ENCODE measurements around the gene GEMIN2.
A peak's percentile ranks its signal among the peaks of the same experiment; 100 is the strongest.
"Not testable (repeated sequence)": the region's sequence is repeated elsewhere in the genome, so short reads cannot be mapped to it uniquely, and the experiment has no call there.

The GEMIN2 gene

DNA sequence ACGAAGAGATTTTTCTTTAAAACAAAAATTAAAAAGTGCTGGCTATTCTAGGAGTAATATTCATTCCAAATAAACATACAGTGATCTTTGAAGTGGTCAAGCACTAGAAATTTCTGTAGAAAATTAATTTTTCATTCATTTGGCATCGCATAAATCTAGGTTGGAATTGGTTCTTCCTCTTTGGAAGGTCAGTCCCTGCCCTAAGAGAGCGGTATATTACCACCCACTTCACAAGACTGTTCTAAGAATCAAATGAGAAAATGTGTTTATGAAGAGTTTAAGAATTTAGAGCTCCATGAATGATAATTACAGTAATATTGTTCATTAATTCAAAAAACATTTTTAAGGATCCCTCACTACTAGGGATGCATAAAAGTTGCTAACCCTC is 444 bp upstream of the GEMIN2 start:
- DNase-seq = no peak

DNA sequence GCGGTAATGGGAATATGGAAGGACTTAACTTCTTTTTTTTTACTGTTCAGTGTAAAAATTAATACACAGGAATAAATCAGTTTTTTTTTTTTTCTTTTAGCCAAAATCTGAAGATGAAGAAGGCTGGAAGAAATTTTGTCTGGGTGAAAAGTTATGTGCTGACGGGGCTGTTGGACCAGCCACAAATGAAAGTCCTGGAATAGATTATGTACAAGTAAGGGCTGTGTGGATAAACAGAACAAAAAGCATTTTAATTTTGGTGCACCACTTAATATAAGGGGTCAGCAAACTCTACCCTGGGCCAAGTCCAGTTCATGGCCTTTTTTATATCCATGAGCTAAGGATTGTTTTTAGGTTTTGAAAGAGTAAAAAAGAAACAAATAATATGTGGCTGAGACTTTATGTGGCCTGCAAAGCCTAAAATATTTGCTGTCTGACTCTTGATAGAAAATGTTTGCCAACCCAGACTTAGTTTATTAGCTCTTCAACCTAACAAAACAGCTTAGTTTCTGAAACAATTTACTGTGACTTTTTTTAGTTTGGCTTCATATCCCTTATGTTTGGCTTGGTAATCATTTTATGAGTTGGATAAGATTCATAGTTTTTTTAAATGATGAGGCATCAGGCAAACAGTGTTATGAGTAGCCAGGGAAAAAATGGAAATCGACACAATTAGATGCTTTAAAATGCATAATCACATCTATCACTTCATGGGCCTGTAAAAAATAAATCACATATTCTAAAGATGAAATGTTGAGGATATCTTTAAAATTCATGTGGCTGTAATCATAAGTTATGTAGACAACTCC is 8.4 kb downstream of the GEMIN2 start:
- no peak for DNase-seq

DNA sequence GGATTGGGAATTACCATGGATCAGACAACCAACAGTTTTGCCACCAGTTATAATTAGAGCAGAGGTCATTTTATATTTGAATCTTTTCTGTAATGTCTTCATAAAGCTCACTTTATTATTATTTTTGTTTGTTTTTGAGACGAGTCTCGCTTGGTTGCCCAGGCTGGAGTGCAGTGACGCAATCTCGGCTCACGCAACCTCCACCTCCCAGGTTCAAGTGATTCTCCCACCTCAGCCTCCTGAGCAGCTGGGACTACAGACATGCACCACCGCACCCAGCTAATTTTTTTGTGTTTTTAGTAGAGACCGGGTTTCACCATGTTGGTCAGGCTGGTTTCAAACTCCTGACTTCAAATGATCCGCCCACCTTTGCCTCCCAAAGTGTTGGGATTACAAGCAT is 23.7 kb downstream of the GEMIN2 start:
- DNase-seq = not testable (repeated sequence)

DNA sequence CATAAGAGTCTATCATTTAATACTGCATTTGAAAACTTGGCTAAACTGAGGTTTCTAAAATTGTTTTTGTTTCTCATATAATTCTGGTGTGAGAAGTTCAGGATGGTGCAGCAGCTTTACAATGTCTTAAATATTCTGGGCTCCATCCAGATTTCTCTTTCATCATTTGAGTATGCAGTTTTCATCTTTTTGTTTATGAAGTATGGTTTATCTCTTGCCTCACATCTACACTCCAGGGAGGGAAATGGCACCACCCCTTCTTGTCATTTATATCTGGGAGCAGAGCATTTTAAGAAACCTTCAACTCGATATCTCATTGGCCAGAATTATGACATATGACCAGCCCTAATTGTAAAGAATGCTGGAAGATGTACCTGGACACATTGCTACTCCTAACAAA is 24.3 kb downstream of the GEMIN2 start:
- DNase-seq = no peak

GRCh38 chr14:39140170-39140569 is 26.0 kb downstream of the GEMIN2 start:
- no peak for DNase-seq

GRCh38 chr14:39141623-39142022 is 27.5 kb downstream of the GEMIN2 start:
- not testable (repeated sequence) for DNase-seq

GRCh38 chr14:39143226-39143625 is 29.1 kb downstream of the GEMIN2 start:
- DNase-seq = not testable (repeated sequence)

DNA sequence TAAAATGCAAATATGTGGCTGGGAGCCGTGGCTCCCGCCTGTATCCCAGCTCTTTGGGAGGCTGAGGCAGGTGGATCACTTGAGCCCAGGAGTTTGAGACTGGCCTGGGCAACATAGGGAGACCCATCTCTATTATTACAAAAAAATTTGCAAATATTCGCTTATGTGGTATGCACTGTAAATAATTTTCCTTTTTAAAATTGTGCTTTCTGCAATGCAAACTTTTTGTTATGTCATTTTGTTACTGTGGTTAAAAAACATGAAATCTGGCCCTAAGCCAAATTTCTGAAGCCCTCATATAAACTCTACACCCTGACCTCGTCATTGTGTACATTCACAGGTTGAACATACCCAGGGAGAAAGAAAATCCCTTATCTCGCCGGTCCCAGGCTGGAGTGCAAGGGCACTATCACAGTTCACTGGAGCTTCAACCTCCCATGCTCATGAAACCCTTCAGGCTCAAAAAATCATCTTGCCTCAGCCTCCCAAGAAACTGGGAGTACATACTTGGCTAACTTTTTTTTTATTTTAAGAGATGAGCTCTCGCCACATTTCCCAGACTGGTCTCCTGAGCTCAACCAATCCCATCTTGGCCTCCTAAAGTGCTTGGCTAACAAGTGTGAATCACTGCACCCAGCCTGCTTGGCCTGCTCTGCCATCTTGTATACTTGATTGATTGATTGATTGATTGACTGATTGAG is 31.3 kb downstream of the GEMIN2 start:
- no peak for DNase-seq

DNA sequence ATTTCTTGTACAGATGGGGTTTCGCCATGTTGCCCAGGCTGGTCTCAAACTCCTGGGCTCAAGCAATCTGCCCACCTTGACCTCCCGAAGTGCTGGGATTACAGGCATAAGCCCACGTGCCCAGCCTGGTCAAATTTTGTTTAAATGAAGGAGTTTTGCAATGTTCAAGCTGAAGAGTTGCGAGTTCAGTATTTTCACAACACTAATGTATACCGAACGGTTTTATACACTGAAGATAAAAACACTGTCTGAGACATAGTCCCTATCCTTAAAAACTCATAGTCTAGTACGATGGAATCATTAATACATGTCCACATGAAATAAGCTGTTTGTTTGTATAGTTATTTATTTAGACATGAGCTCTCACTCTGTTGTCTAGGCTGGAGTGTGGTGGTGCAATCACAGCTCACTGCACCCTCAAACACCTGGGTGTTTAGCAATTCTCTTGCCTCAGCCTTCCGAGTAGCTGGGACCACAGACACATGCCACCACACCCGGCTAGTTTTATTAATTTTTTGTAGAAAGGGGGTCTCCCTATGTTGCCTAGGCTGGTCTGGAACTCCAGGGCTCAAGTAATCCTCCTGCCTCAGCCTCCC is 40.6 kb downstream of the GEMIN2 start:
- no peak for DNase-seq

DNA sequence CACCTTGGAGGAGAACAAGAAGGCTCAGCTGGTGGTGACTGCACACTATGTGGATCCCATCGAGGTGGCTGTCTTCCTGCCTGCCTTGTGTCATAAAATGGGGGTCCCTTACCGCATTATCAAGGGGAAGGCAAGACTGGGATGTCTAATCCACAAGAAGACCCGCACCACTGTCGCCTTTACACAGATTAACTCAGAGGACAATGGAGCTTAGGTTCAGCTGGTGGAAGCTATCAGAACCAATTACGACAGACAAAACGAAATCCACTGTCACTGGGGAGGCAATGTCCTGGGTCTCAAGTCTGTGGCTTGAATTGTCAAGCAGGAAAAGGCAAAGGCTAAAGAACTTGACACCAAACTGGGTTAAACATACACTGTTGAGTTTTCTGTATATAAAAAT is 43.4 kb downstream of the GEMIN2 start:
- DNase-seq = no peak

- DNase-seq = no peak
These were observed 44.2 kb downstream of the GEMIN2 start for GRCh38 chr14:39158222-39158858.

DNA sequence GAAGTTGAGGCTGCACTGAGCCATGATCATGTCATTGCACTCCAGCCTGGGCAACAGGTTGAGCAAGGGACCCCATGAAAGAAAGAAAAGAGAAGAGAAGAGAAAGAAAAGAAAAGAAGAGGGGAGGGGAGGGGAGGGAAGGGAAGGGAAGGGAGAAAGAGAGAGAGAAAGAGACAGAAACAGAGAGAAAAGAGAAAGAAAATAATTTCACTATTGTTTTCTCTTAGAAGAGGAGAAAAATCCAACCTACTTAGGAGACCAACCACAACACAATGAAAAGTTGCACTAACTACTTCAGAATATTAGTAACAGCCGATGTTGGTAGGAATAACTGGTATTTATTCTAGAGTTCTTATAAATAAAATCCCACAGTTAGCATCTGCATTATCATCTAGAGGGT is 46.4 kb downstream of the GEMIN2 start:
- no peak for DNase-seq

DNA sequence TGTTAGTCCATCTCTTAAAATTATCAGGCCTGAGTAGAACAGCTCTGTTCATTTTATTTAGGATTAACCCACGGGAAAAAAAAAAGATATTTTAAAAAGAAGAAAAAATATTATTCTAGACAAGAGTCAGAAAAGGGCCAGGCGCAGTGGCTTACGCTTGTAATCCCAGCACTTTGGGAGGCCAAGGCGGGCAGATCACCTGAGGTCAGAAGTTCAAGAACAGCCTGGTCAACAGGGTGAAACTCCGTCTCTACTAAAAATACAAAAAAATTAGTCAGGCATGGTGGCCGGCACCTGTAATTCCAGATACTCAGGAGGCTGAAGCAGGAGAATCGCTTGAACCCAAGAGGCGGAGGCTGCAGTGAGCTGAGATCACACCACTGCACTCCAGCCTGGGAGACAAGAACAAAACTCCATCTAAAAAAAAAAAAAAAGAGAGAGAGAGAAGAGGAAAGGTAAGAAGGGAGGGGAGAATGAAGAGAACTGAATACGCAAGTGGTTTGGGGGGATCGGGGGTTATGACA is 53.7 kb downstream of the GEMIN2 start:
- DNase-seq = not testable (repeated sequence)

DNA sequence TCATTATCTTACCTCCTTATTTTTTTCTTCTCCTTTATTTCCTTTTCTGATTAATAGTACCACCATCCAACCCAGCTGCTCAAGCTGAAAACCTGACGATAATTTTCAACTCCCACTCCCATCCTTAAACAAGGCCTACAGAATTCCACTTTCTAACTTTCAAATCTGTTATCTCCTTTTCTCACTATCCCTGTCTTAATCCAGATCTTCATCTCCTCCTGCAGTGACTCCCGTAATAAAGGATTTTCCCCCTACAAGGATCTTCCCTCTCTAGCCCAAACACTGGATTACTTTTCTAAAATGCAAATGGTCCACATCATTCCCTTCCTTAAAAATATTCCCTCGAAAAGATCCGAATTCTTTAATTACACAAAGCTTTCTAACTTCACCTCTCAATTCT is 54.5 kb downstream of the GEMIN2 start:
- no peak for DNase-seq

DNA sequence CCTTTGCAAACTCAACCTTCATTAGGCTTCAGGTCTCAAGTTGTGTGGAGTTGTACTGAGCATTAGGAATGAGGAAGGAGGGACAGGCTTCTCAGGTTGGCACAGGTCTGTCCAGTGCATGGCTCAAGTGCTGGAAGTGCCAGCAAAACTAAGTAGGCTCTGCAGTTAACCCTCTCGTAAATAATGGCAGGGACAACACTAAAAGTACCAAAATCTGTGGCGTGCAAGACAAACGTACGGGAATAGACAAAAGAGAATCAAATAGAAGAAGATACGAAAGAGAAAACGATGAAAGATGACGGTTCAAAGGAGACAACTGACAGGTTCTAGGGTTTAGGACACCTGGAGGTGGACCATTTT is 55.4 kb downstream of the GEMIN2 start:
- no peak for DNase-seq

- no peak for DNase-seq
These were observed 59.1 kb downstream of the GEMIN2 start for GRCh38 chr14:39173198-39173597.

DNA sequence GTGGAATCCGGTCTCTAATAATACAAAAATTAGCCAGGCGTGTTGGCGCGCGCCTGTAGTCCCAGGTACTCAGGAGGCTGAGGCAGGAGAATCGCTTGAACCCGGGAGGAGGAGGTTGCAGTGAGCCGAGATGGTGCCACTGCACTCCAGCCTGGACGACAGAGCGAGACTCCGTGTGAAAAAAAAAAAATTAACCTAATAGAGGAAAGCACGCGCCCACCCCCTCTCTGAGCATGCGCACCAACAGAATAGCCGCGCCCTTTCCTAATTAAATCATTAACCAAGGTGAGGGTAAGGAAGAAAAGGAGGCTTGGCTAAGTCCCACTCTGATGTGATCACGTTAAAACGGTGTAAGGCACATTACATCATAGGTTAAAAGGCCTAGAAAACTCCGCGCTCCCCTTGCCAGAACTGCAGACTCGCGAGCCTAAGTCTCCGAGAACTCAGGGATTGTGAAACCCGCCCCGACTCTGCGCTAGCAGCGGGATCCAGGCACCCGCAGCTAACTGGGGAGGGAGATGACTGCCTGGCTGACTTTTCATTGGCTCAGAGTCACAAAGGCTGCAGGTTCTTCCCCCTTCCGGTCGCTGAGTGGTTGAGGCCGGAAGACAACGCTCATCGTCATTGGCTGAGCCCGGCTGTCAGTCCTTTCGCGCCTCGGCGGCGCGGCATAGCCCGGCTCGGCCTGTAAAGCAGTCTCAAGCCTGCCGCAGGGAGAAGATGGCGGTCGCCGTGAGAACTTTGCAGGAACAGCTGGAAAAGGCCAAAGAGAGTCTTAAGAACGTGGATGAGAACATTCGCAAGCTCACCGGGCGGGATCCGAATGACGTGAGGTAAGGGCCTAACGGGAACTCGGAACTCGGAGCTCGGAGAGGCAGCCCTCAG is 60.7 kb downstream of the GEMIN2 start, which contains the start of gene PNN:
Gene PNN (plus strand): TSS at position 695 of the 885 bp plus-strand sequence. CDS start 26 bp downstream, at position 721.
- peak; percentile 99 for DNase-seq

GRCh38 chr14:39175445-39176262 is 61.5 kb downstream of the GEMIN2 start:
- DNase-seq = peak; percentile 74

GRCh38 chr14:39176263-39177167 is 62.4 kb downstream of the GEMIN2 start:
- DNase-seq = no peak

- DNase-seq = no peak
These were observed 63.0 kb downstream of the GEMIN2 start for GRCh38 chr14:39177168-39177545.
